Adipocyte (in vitro differentiated cells): ENCODE results near the gene WNT5B.

ENCODE experiments used
- DNase-seq: peaks from one replicate; pipeline ENCODE4 v3.0.0-alpha.2; 2015; ENCODE audit warnings: low read depth
- H3K27me3 ChIP-seq: replicated peaks from 2 replicates; pipeline ENCODE4 v1.7.0; 2013; ENCODE audit warnings: mild to moderate bottlenecking, low read length, moderate library complexity; ENCODE audit not compliant: control insufficient read depth, insufficient read depth
- H3K36me3 ChIP-seq: 2 replicates; pipeline ENCODE4 v1.7.0; 2013; ENCODE audit warnings: low read length, mild to moderate bottlenecking, moderate library complexity; ENCODE audit not compliant: control insufficient read depth, insufficient read depth, severe bottlenecking
- H3K4me1 ChIP-seq: 2 replicates; pipeline ENCODE4 v1.7.0; 2013; ENCODE audit warnings: mild to moderate bottlenecking, low read length, moderate library complexity; ENCODE audit not compliant: control insufficient read depth, insufficient read depth
- H3K4me3 ChIP-seq: 2 replicates; pipeline ENCODE4 v1.7.0; 2013; ENCODE audit warnings: mild to moderate bottlenecking, low read length, moderate library complexity
- H3K9ac ChIP-seq: 2 replicates; pipeline ENCODE4 v1.7.0; 2013; ENCODE audit warnings: mild to moderate bottlenecking, low read length, moderate library complexity
- H3K9me3 ChIP-seq: 2 replicates; pipeline ENCODE4 v1.7.0; 2013; ENCODE audit warnings: mild to moderate bottlenecking, low read length, moderate library complexity; ENCODE audit not compliant: control insufficient read depth

The WNT5B gene

DNA sequence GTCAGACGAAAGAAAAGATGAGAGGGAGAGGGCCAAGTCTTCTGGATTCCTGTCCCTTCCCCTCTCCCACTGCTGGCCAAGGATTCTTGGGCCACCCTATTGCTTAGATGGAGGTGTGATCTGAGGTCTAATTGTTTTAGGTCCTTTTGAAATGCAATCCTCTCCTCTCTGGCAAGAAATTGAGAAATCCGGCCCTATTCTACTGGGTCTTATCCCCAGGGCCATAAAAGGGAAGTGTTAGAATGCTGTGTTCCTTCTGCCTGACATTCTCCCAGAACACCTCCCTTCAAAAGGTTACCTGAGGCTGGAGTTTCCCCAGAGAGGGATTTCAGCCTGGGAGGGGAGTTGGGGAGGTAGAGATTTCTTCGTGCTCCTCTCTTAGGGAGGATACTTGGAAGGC, 4.4 kb downstream of the WNT5B start:
- Histone ChIP-seq H3K4me3 (no peak overlapping the region), H3K9ac (no peak overlapping the region), H3K36me3 (no peaks in the 10 kb centered on the region), H3K4me1 (peaks cover 17% of the 10 kb centered on the region), H3K27me3 (no peaks in the 10 kb centered on the region), H3K9me3 (no peaks in the 10 kb centered on the region)
- no peak for DNase-seq

DNA sequence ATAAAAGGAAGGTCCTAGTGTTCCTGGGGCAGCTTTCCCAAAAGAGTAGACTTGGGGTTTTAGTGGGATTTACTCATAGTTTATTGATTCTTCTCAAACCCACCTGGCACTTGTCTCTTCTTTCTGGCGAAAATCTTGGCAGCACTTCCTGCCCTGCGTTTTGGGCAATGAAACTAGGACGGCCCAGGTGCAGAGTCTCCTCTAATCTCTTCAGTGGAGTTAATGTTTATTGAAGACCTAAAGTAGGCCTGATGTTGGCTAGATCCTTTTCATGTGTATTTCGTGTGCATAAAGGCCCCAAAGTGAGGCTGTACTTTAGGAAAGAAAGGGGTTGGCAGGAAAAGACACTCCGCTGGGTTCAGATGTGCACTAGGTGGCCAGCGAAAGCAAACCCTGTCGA, 5.1 kb downstream of the WNT5B start:
- H3K4me1 ChIP-seq = peaks cover 17% of the 10 kb centered on the region
- no peak for DNase-seq
- no peaks in the 10 kb centered on the region for H3K36me3 ChIP-seq
- no peaks in the 10 kb centered on the region for H3K27me3 ChIP-seq
- no peaks in the 10 kb centered on the region for H3K9me3 ChIP-seq
- no peak overlapping the region for H3K4me3 ChIP-seq
- H3K9ac ChIP-seq = peak overlapping the region; percentile 19

DNA sequence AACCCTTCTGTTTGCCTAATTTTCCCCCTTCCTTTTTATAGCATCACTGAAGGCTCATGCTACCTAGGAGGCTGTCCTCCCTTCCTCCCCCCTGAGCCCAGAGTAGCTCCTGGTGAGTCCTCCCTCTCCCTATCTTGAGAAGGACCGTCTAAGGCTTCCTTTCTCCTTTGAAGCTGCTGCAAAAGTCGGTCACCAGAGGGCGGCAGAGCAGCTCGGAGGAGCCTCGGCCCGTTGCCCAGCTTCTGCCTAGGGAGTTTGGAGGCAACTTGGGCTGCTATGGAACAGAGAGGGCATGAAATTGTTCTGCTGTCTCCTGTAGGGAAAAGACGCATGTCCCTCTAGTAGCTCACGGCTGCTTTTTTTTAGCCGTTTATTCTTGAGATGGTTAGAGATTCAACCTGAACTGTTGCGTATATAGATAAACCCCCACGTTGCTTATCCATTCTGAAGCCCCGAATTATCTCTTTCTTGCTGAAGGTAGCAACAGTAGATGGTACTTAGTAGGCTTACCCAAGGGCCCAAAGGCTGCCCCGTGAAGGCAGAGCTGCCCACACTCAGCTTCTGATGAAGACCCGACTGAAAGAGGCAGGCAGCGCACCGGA, 5.7 kb downstream of the WNT5B start:
- Histone ChIP-seq H3K9me3 (no peaks in the 10 kb centered on the region), H3K9ac (no peak overlapping the region), H3K27me3 (no peaks in the 10 kb centered on the region), H3K4me1 (peaks cover 17% of the 10 kb centered on the region), H3K36me3 (no peaks in the 10 kb centered on the region), H3K4me3 (no peak overlapping the region)
- peak; percentile 87 for DNase-seq

DNA sequence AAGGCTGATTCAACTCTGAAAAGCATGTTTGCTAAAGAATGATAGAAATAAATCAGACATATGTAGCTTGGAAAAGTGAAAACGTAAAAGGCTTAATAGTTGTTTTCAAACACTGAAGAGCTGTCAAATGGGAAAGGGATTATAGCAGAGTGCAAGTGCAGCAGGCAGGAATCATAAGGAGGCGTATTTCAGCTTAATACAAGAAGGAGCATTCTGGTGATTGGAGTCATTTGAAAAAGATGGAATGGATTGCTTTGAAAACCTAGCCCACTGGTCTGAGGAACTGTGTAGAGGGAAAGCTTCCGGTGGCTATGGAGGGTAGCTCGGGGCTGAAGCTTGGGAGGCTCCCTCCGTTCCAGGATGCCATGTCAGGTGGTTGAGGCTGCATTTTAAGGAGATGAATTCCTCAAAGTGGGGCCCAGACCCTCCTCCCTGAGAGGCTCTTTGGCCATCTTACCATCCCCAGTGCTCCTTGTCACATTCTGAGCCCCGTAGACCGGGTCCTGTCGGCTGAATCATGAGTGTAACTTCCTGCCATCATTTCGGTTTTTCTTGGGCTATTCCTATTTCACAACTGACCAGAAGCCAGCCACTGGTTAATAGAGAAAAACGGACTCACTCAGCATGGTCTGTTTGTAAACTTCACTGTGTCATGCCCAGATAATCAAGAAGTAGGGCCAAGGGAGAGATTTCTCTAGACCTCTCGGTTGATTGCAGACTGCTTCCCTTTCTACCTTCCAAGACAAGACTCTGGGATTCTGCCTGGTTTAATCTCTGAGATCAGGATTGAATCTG, 6.5 kb downstream of the WNT5B start:
- no peaks in the 10 kb centered on the region for H3K36me3 ChIP-seq
- no peak overlapping the region for H3K4me3 ChIP-seq
- no peak overlapping the region for H3K9ac ChIP-seq
- no peaks in the 10 kb centered on the region for H3K9me3 ChIP-seq
- peaks cover 15% of the 10 kb centered on the region for H3K4me1 ChIP-seq
- DNase-seq = no peak
- H3K27me3 ChIP-seq = no peaks in the 10 kb centered on the region

DNA sequence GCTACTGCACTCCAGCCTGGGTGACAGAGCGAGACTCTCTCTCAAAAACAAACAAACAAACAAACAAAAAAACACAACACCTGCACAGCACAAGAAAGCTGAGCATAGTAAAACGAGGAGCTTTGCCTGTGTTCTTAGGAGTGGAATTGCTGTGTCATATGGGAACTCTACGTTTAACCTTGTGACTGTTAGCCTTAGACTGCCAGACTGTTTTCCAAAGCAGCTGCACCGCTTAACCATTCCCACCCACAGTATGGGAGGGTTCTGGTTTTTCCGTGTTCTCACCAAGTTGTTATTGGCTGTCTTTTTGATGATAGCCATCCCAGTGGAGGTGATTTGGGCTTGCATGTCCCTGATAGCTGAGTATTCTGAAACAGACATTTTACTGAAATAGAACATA, 9.2 kb downstream of the WNT5B start:
- H3K4me1 ChIP-seq = peaks cover 8% of the 10 kb centered on the region
- H3K9ac ChIP-seq = no peak overlapping the region
- no peak overlapping the region for H3K4me3 ChIP-seq
- no peaks in the 10 kb centered on the region for H3K36me3 ChIP-seq
- H3K9me3 ChIP-seq = no peaks in the 10 kb centered on the region
- no peaks in the 10 kb centered on the region for H3K27me3 ChIP-seq
- no peak for DNase-seq

DNA sequence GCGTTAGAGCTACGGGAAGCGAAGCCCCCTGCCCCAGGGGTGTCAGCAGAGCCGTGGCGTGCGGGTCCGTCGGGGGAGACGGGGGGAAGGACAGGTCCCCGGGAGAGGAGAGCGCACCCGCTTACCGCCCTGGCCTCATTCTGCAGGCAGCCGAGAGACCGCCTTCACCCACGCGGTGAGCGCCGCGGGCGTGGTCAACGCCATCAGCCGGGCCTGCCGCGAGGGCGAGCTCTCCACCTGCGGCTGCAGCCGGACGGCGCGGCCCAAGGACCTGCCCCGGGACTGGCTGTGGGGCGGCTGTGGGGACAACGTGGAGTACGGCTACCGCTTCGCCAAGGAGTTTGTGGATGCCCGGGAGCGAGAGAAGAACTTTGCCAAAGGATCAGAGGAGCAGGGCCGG, 10.5 kb downstream of the WNT5B start:
- no peak for DNase-seq
- Histone ChIP-seq H3K9ac (no peak overlapping the region), H3K36me3 (no peaks in the 10 kb centered on the region)

DNA sequence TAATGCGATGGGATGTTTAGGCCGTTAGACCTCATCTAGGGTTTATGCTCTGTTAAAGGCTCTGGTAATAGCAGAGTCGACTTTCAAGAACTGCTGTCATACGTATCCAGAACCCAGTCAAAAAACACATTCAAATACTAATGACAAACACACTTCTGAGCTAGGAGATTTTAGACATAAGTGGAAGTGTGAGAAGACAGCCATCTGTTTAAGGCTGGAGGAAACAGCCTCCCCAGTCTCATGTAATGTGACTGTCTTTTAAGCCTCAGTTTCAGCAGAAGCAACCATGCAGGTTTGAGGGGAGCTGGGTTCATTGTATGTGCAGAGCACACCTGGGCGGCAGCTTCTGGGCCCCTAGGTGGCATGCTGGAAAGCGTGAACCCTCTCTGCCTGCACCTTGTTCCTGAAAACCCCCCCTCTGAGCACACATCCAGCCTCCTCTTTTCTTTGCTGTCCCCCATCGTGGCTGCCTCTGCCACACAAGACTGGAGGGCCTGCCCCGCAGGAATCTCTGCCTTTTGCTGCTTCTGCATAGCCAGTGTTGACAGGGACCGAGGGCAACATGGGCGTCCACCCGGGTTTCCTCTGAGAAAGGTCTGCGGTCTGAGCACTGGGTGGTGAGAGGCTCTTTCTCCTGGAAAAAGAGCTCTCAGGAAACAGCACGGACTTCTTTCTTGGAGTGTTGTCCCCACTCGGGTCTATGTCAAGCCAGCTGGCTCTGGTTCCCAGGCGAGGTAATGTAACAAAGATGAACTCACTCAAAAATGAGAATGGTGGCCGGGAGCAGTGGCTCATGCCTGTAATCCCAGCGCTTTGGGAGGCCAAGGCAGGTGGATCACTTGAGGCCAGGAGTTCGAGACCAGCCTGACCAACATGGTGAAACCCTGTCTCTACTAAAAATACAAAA, 11.6 kb downstream of the WNT5B start:
- DNase-seq = no peak

More for the DNA sequence above, 10.5 kb downstream of the WNT5B start:
- Histone ChIP-seq H3K4me3 (no peak overlapping the region), H3K27me3 (no peaks in the 10 kb centered on the region), H3K4me1 (peaks cover 9% of the 10 kb centered on the region), H3K9me3 (no peaks in the 10 kb centered on the region)

DNA sequence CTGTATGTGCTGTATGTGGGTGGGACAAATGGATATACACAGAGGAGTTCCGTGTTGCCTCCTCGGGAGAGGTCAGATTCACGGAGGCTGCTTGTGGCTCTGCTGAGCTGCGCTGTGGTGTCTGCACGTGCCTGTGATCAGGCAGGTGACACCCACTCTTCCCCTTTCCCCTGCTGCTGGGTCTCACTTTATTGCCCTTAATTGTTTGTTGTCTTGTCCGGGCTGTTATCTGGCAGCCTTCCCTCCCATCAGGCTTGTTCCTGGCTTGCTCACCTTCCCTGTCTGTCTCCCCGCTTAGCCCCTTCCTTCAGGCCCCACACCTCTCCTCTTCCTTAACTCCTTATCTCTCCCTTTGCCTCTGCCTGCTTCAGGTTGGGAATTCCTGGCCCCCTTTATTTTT, 13.5 kb downstream of the WNT5B start:
- DNase-seq = no peak
- Histone ChIP-seq H3K9ac (no peak overlapping the region), H3K4me1 (peaks cover 15% of the 10 kb centered on the region), H3K4me3 (no peak overlapping the region), H3K27me3 (no peaks in the 10 kb centered on the region), H3K9me3 (no peaks in the 10 kb centered on the region), H3K36me3 (no peaks in the 10 kb centered on the region)

More for the DNA sequence above, 11.6 kb downstream of the WNT5B start:
- H3K9ac ChIP-seq = no peak overlapping the region
- no peak overlapping the region for H3K4me3 ChIP-seq
- no peaks in the 10 kb centered on the region for H3K27me3 ChIP-seq
- H3K9me3 ChIP-seq = no peaks in the 10 kb centered on the region
- H3K4me1 ChIP-seq = peaks cover 15% of the 10 kb centered on the region
- H3K36me3 ChIP-seq = no peaks in the 10 kb centered on the region

DNA sequence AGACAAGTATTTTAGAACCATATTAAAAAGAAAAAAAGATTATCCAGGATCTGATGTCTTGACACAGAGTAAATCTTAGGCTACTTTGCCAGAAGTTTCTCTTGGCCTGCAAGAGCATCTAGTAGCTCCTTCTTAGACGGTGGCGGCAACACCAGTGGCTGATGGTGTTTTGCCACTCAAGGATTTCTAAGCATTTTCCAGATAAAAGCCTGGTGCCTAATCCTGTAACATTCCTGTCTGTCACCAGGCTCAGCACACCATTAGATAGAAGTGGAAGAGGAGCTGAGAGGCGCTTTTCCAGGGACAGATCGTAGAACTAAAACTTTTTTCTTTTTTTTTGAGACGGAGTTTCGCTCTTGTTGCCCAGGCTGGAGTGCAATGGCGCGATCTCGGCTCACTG, 14.0 kb downstream of the WNT5B start:
- Histone ChIP-seq H3K27me3 (no peaks in the 10 kb centered on the region), H3K4me1 (peaks cover 15% of the 10 kb centered on the region), H3K4me3 (no peak overlapping the region), H3K9me3 (no peaks in the 10 kb centered on the region), H3K9ac (no peak overlapping the region), H3K36me3 (no peaks in the 10 kb centered on the region)
- no peak for DNase-seq

DNA sequence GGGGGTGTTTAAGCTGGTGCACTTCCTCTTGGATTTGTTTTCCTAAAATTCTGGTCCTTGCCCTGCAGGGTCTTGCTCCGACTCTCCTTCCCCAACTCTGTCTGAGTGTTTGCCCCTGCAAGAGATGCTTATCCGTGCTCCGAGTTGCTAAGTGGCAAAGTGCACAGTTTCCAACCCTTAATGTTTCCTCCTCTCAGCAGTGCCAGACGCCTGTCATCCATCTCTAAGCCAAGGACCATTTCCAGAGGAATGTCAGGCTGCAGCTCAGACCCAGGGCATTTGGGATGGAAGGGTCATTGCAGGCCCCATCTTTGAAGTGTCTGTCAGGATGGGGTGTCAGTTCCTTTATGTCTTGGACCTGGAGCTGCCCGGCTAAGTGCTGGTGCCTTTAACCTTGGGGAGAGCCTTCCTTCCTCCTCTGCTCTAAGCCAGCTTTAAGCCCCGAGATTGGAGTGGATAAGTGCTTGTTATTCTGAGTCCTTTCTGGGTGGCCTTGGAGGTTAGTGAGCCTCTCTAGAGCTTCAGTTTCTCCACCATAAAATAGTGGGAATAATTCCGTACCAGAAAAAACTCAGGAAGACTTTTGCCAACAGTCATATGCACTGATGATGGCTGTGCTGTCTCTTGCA, 15.0 kb downstream of the WNT5B start:
- H3K9me3 ChIP-seq = no peaks in the 10 kb centered on the region
- H3K36me3 ChIP-seq = no peaks in the 10 kb centered on the region
- H3K27me3 ChIP-seq = no peaks in the 10 kb centered on the region
- no peak overlapping the region for H3K9ac ChIP-seq
- no peak for DNase-seq
- H3K4me1 ChIP-seq = peaks cover 15% of the 10 kb centered on the region
- no peak overlapping the region for H3K4me3 ChIP-seq
